ENCODE measurements around the gene PADI1.

Gene PADI1

GRCh38 chr1:17204546-17205440 is at the start of gene PADI1:
Gene PADI1, plus strand, starts transcription at chr1:17205128. Its CDS starts 90 bp downstream, at chr1:17205218.
- ATAC-seq (no peak), DNase-seq (no peak)
- no peaks in the 10 kb centered on the region for H3K36me3 Mint-ChIP-seq (ENCODE audit: low read depth)
- H3K27ac Mint-ChIP-seq: no peak within 1 kb of the TSS
- H3K4me1 Mint-ChIP-seq: peaks cover 49% of the 10 kb centered on the region
- H3K9me3 Mint-ChIP-seq: no peaks in the 10 kb centered on the region
- H3K27me3 Mint-ChIP-seq: peaks cover 49% of the 10 kb centered on the region
- H3K4me3 Mint-ChIP-seq: no peak within 1 kb of the TSS

- ATAC-seq (no peak), DNase-seq (no peak)
- no peaks in the 10 kb centered on the region for H3K4me1 Mint-ChIP-seq
- no peak overlapping the region for H3K27ac Mint-ChIP-seq
- peaks cover 15% of the 10 kb centered on the region for H3K36me3 Mint-ChIP-seq (ENCODE audit: low read depth)
- H3K4me3 Mint-ChIP-seq: no peak overlapping the region
- H3K9me3 Mint-ChIP-seq: peaks cover 35% of the 10 kb centered on the region
- H3K27me3 Mint-ChIP-seq: peaks cover 12% of the 10 kb centered on the region
These were observed 49.5 kb upstream of the PADI1 start for GRCh38 chr1:17155257-17155920.

GRCh38 chr1:17156108-17156507 is 48.8 kb upstream of the PADI1 start:
- ATAC-seq (no peak), DNase-seq (no peak)
- Mint-ChIP-seq H3K4me3 (no peak overlapping the region), H3K27ac (no peak overlapping the region), H3K4me1 (no peaks in the 10 kb centered on the region), H3K27me3 (peaks cover 8% of the 10 kb centered on the region), H3K36me3 (ENCODE audit: low read depth) (peaks cover 15% of the 10 kb centered on the region), H3K9me3 (peaks cover 35% of the 10 kb centered on the region)

GRCh38 chr1:17158961-17159360 is 46.0 kb upstream of the PADI1 start:
- Mint-ChIP-seq H3K4me3 (no peak overlapping the region), H3K36me3 (ENCODE audit: low read depth) (peaks cover 8% of the 10 kb centered on the region), H3K27ac (no peak overlapping the region), H3K27me3 (no peaks in the 10 kb centered on the region), H3K4me1 (no peaks in the 10 kb centered on the region), H3K9me3 (peaks cover 26% of the 10 kb centered on the region)
- DNase-seq: no peak
- ATAC-seq: no peak

GRCh38 chr1:17161137-17161740 is 43.7 kb upstream of the PADI1 start:
- peaks cover 2% of the 10 kb centered on the region for H3K36me3 Mint-ChIP-seq (ENCODE audit: low read depth)
- no peak for ATAC-seq
- peaks cover 5% of the 10 kb centered on the region for H3K9me3 Mint-ChIP-seq
- DNase-seq: no peak
- no peak overlapping the region for H3K27ac Mint-ChIP-seq
- no peaks in the 10 kb centered on the region for H3K4me1 Mint-ChIP-seq
- peaks cover 2% of the 10 kb centered on the region for H3K27me3 Mint-ChIP-seq
- no peak overlapping the region for H3K4me3 Mint-ChIP-seq

GRCh38 chr1:17161926-17162800 is 42.8 kb upstream of the PADI1 start:
- no peaks in the 10 kb centered on the region for H3K4me1 Mint-ChIP-seq
- H3K9me3 Mint-ChIP-seq: no peaks in the 10 kb centered on the region
- ATAC-seq (no peak), DNase-seq (no peak)
- H3K27ac Mint-ChIP-seq: no peak overlapping the region
- no peak overlapping the region for H3K4me3 Mint-ChIP-seq
- H3K27me3 Mint-ChIP-seq: peaks cover 2% of the 10 kb centered on the region
- no peaks in the 10 kb centered on the region for H3K36me3 Mint-ChIP-seq (ENCODE audit: low read depth)

GRCh38 chr1:17162941-17163340 is 42.0 kb upstream of the PADI1 start:
- H3K27ac Mint-ChIP-seq: no peak overlapping the region
- H3K4me1 Mint-ChIP-seq: no peaks in the 10 kb centered on the region
- H3K9me3 Mint-ChIP-seq: no peaks in the 10 kb centered on the region
- DNase-seq: no peak
- ATAC-seq: no peak
- peaks cover 2% of the 10 kb centered on the region for H3K27me3 Mint-ChIP-seq
- no peaks in the 10 kb centered on the region for H3K36me3 Mint-ChIP-seq (ENCODE audit: low read depth)
- no peak overlapping the region for H3K4me3 Mint-ChIP-seq

GRCh38 chr1:17163371-17163770 is 41.6 kb upstream of the PADI1 start:
- no peak overlapping the region for H3K4me3 Mint-ChIP-seq
- H3K9me3 Mint-ChIP-seq: no peaks in the 10 kb centered on the region
- DNase-seq: no peak
- H3K27me3 Mint-ChIP-seq: peaks cover 2% of the 10 kb centered on the region
- H3K36me3 Mint-ChIP-seq (ENCODE audit: low read depth): no peaks in the 10 kb centered on the region
- no peak for ATAC-seq
- H3K27ac Mint-ChIP-seq: no peak overlapping the region
- H3K4me1 Mint-ChIP-seq: no peaks in the 10 kb centered on the region

- Mint-ChIP-seq H3K9me3 (no peaks in the 10 kb centered on the region), H3K4me3 (no peak overlapping the region), H3K27ac (no peak overlapping the region), H3K36me3 (ENCODE audit: low read depth) (no peaks in the 10 kb centered on the region), H3K4me1 (no peaks in the 10 kb centered on the region), H3K27me3 (peaks cover 2% of the 10 kb centered on the region)
- DNase-seq (no peak), ATAC-seq (no peak)
These were observed 40.9 kb upstream of the PADI1 start for GRCh38 chr1:17163789-17164666.

GRCh38 chr1:17165823-17166222 is 39.1 kb upstream of the PADI1 start:
- H3K9me3 Mint-ChIP-seq: no peaks in the 10 kb centered on the region
- H3K27me3 Mint-ChIP-seq: peaks cover 2% of the 10 kb centered on the region
- no peaks in the 10 kb centered on the region for H3K4me1 Mint-ChIP-seq
- ATAC-seq: no peak
- no peak overlapping the region for H3K4me3 Mint-ChIP-seq
- no peak overlapping the region for H3K27ac Mint-ChIP-seq
- no peaks in the 10 kb centered on the region for H3K36me3 Mint-ChIP-seq (ENCODE audit: low read depth)
- no peak for DNase-seq

- Mint-ChIP-seq H3K27me3 (peaks cover 6% of the 10 kb centered on the region), H3K9me3 (no peaks in the 10 kb centered on the region), H3K4me3 (no peak overlapping the region), H3K27ac (no peak overlapping the region), H3K4me1 (no peaks in the 10 kb centered on the region), H3K36me3 (ENCODE audit: low read depth) (no peaks in the 10 kb centered on the region)
- no peak for ATAC-seq
- no peak for DNase-seq
These were observed 37.7 kb upstream of the PADI1 start for GRCh38 chr1:17167041-17167785.

GRCh38 chr1:17167786-17168090 is 37.2 kb upstream of the PADI1 start:
- ATAC-seq (no peak), DNase-seq (no peak)
- Mint-ChIP-seq H3K9me3 (no peaks in the 10 kb centered on the region), H3K27me3 (peaks cover 6% of the 10 kb centered on the region), H3K27ac (no peak overlapping the region), H3K4me3 (no peak overlapping the region), H3K4me1 (no peaks in the 10 kb centered on the region), H3K36me3 (ENCODE audit: low read depth) (no peaks in the 10 kb centered on the region)

Data from activated naive CD8-positive, alpha-beta T cell treated with anti-CD3 and anti-CD28 coated beads, Interleukin-2, amount 50 U/mL, for 24 hours (primary cell).